SK-N-SH (cell line): Measurements from ENCODE around the gene SMARCD3.

Source experiments
- CTCF ChIP-seq: fragments of 200-600 bp; sonication (generic); IDR thresholded peaks from 2 replicates; pipeline ENCODE4 v1.6.1; 2017; ENCODE audit warnings: antibody characterized with exemption, mild to moderate bottlenecking, moderate library complexity
- GABPA ChIP-seq: IDR thresholded peaks from 2 replicates; pipeline ENCODE4 v1.4.0; 2012; ENCODE audit warnings: low read depth, mild to moderate bottlenecking
- MAX ChIP-seq: IDR thresholded peaks from 2 replicates; pipeline ENCODE4 v1.4.0; 2012; ENCODE audit warnings: low read depth
- NFIC ChIP-seq: IDR thresholded peaks from 2 replicates; pipeline ENCODE4 v1.4.0; 2012; ENCODE audit warnings: borderline replicate concordance
- POLR2AphosphoS5 ChIP-seq: IDR thresholded peaks from 2 replicates; pipeline ENCODE4 v1.6.1; 2012; ENCODE audit warnings: low read depth, low read length
- REST ChIP-seq: IDR thresholded peaks from 2 replicates; pipeline ENCODE4 v1.6.1; 2012; ENCODE audit warnings: mild to moderate bottlenecking, low read depth, low read length, moderate library complexity
- RFX5 ChIP-seq: IDR thresholded peaks from 2 replicates; pipeline ENCODE4 v1.6.1; 2012; ENCODE audit warnings: mild to moderate bottlenecking, improper control_type of control experiment, low read length
- TAF1 ChIP-seq: IDR thresholded peaks from 2 replicates; pipeline ENCODE4 v1.6.1; 2012; ENCODE audit warnings: low read depth, mild to moderate bottlenecking, low read length, moderate library complexity, borderline replicate concordance
- ZBTB33 ChIP-seq: IDR thresholded peaks from 2 replicates; pipeline ENCODE4 v1.4.0; 2012; ENCODE audit warnings: low read depth, borderline replicate concordance

GRCh38 chr7:151231080-151231479 lies 17.4 kb downstream of the SMARCD3 start:
- TF ChIP-seq ZBTB33: no peak
- TF ChIP-seq MAX: no peak
- TF ChIP-seq CTCF: no peak
- TF ChIP-seq TAF1: no peak
- TF ChIP-seq NFIC: no peak
- TF ChIP-seq POLR2AphosphoS5: no peak
- TF ChIP-seq RFX5: no peak
- no peak for TF ChIP-seq REST
- no peak for TF ChIP-seq GABPA
